CD4-positive, alpha-beta T cell (primary cell): Measurements from ENCODE around the gene LIG1. TPM values are rescaled to one million over a fixed set of nuclear protein-coding genes. Genes with fewer than 3 reads are reported as not detected.

Source experiments
- ATAC-seq: fragments of 200-7000 bp; cut with Tn5 transposase; one replicate; pipeline ENCODE4 v1.10.0; 2022; ENCODE audit warnings: mild to moderate bottlenecking; ENCODE audit not compliant: poor library complexity
- CTCF ChIA-PET: fragments of 350-600 bp; sonication (Branson Sonifier 250); formaldehyde crosslinking; loops from one replicate; lab custom pipeline; 2021; ENCODE audit warnings: antibody characterized with exemption, inconsistent platforms; lab: Charles Lee
- POLR2A ChIA-PET: fragments of 350-600 bp; sonication (Branson Sonifier 250); formaldehyde crosslinking; loops from one replicate; lab custom pipeline; 2021; ENCODE audit warnings: antibody characterized with exemption, inconsistent platforms; lab: Charles Lee
- DNase-seq, 14 experiments: peaks; one replicate each; pipeline ENCODE4 v3.0.0-alpha.2; 2013 to 2020; ENCODE audit warnings: mixed read lengths in 2 of 14
- H3K27ac ChIP-seq, 2 donors: one replicate each; pipeline versions ENCODE4 v1.5.1 to v1.7.0; 2013; ENCODE audit warnings: low read length in 2 of 2, low read depth in 1 of 2, mild to moderate bottlenecking in 1 of 2
- H3K27me3 ChIP-seq, 2 experiments: 1 replicate in 1 of 2; 2 replicates in 1 of 2; pipeline versions ENCODE4 v1.6.1 to v1.7.0; 2013; ENCODE audit warnings: low read length in 2 of 2, control low read depth in 1 of 2, mild to moderate bottlenecking in 1 of 2, moderate library complexity in 1 of 2; ENCODE audit not compliant: insufficient read depth in 2 of 2, control insufficient read depth in 1 of 2
- H3K36me3 ChIP-seq: one replicate; pipeline ENCODE4 v1.6.1; 2013; ENCODE audit warnings: low read length, control low read depth; ENCODE audit not compliant: insufficient read depth
- H3K4me1 ChIP-seq: one replicate; pipeline ENCODE4 v1.6.1; 2013; ENCODE audit warnings: low read length, control low read depth; ENCODE audit not compliant: insufficient read depth
- H3K4me3 ChIP-seq: one replicate; pipeline ENCODE4 v1.5.1; 2013; ENCODE audit warnings: mild to moderate bottlenecking, low read length, moderate library complexity
- H3K9me3 ChIP-seq, 2 experiments: 1 replicate in 1 of 2; 2 replicates in 1 of 2; pipeline versions ENCODE4 v1.6.1 to v1.7.0; 2013; ENCODE audit warnings: low read length in 2 of 2, mild to moderate bottlenecking in 2 of 2, control low read depth in 1 of 2, moderate library complexity in 1 of 2; ENCODE audit not compliant: control insufficient read depth in 1 of 2, insufficient read depth in 1 of 2
- H3K27ac Mint-ChIP-seq: one replicate; pipeline ENCODE4 v1.8.0; 2020; ENCODE audit warnings: mixed read lengths
- H3K27me3 Mint-ChIP-seq: one replicate; pipeline ENCODE4 v1.8.0; 2021; ENCODE audit warnings: mixed read lengths
- H3K36me3 Mint-ChIP-seq: one replicate; pipeline ENCODE4 v1.8.0; 2021; ENCODE audit warnings: low read depth, mixed read lengths
- H3K4me1 Mint-ChIP-seq: one replicate; pipeline ENCODE4 v1.8.0; 2021; ENCODE audit warnings: low read depth, mixed read lengths
- H3K4me3 Mint-ChIP-seq: one replicate; pipeline ENCODE4 v1.8.0; 2020; ENCODE audit warnings: mild to moderate bottlenecking, mixed read lengths
- H3K9me3 Mint-ChIP-seq: one replicate; pipeline ENCODE4 v1.8.0; 2020; ENCODE audit warnings: mixed read lengths
- intact Hi-C, 2 experiments: fragments of 100-400 bp; cut with DNase I in 1 of 2; cut with micrococcal nuclease in 1 of 2; formaldehyde crosslinking; loops; one replicate each; pipeline versions ENCODE4 v1.15.1 to v1.9.0; 2023 to 2025; cut with DNase I, micrococcal nuclease
- total RNA-seq, 174 experiments: library from RNA in 2 of 174; stranded (reverse) in 2 of 174; gene quantifications; one replicate each; pipeline ENCODE4 v1.2.3 and lab custom pipeline; 2021 to 2026
- TF ChIP-seq, protein P1 (sequence below): fragments of 200-600 bp; IDR thresholded peaks from one replicate; pipeline ENCODE4 v1.8.0; 2022; ENCODE audit warnings: antibody characterized with exemption, mild to moderate bottlenecking

The LIG1 gene
- total RNA-seq, 2 experiments from 2014 or later: 62.8 to 70.7 TPM

DNA sequence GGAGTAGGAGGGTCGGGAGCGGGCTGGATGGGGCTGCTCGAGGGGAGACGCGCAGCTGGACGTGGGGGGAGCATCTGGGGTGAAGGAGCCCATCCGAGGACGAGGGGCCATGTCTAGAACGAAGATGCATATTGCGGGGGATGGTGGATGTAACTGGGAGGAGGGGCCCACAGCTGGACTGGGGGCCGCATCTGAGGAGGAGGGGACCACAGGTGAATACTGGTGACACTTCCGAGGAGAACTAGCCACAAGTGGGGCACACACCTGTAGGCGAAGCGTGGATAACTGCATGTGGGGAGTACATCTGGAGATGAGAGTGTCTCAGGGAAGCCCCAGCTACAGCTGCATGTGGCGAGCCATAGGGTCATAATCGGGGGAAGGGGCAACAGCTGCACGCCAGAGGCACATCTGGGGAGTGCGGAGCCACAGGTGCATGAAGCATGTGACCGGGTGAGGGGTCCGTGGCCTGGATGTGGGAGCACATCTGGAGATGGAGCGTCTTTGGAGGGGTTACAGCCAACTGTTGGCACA lies 738 bp upstream of the LIG1 start:
- peaks cover 50% of the 10 kb centered on the region for H3K36me3 Mint-ChIP-seq
- peaks cover 16% of the 10 kb centered on the region for H3K4me1 ChIP-seq
- TF ChIP-seq, protein P1, sequence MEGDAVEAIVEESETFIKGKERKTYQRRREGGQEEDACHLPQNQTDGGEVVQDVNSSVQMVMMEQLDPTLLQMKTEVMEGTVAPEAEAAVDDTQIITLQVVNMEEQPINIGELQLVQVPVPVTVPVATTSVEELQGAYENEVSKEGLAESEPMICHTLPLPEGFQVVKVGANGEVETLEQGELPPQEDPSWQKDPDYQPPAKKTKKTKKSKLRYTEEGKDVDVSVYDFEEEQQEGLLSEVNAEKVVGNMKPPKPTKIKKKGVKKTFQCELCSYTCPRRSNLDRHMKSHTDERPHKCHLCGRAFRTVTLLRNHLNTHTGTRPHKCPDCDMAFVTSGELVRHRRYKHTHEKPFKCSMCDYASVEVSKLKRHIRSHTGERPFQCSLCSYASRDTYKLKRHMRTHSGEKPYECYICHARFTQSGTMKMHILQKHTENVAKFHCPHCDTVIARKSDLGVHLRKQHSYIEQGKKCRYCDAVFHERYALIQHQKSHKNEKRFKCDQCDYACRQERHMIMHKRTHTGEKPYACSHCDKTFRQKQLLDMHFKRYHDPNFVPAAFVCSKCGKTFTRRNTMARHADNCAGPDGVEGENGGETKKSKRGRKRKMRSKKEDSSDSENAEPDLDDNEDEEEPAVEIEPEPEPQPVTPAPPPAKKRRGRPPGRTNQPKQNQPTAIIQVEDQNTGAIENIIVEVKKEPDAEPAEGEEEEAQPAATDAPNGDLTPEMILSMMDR: no peak
- H3K9me3 ChIP-seq: no peaks in the 10 kb centered on the region
- peak in 1 of 14 experiments; percentile 5 for DNase-seq
- no peaks in the 10 kb centered on the region for H3K27me3 ChIP-seq
- H3K9me3 Mint-ChIP-seq: no peaks in the 10 kb centered on the region
- H3K27ac Mint-ChIP-seq: peak overlapping the region; percentile 98
- no peaks in the 10 kb centered on the region for H3K27me3 Mint-ChIP-seq
- intact Hi-C loops: loop anchor here (1.0 to 10.0 kb wide), 4 partner anchors 32 to 192 kb away; partner anchors contain the start of genes CARD8 (in 1 of the 2) and TMEM143 (in 1 of the 2)
- H3K36me3 ChIP-seq: peaks cover 14% of the 10 kb centered on the region
- POLR2A ChIA-PET: interaction anchor here (3.1 to 4.2 kb wide), 2 partner anchors 33 to 85 kb away, joined by 16 to 28 read pairs; partner anchors contain the start of gene CARD8
- peaks cover 43% of the 10 kb centered on the region for H3K4me1 Mint-ChIP-seq
- CTCF ChIA-PET: interaction anchor here (3.2 kb wide), 1 partner anchor 89 kb away, joined by 11 read pairs; no protein-coding TSS in a partner anchor
- peak overlapping the region; percentile 97 for H3K4me3 Mint-ChIP-seq
- H3K4me3 ChIP-seq: peak overlapping the region; percentile 88
- ATAC-seq: no peak
- H3K27ac ChIP-seq: peak overlapping the region in 1 of 2 donors; percentile 92

DNA sequence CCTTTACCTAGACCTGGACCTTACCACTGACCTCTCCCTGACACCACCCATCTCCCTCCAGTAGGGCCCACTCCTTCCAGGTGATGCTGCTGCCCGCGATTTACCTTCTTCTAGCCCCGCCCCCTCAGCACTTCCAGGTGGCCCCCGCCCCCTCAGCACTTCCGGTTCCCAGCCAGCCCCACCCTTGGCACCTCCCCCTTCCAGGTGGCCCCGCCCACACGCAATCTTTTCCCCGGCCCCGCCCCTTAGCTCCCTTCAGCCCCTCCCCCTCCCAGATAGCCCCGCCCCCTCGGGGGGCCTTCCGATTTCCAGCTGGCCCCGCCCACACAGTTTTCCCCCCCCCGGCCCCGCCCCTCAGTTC lies 586 bp downstream of the LIG1 start:
- intact Hi-C loops: loop anchor here in 1 of 2 experiments (2.0 to 5.0 kb wide), 2 partner anchors 33 to 91 kb away; no protein-coding TSS in a partner anchor
- no peaks in the 10 kb centered on the region for H3K9me3 Mint-ChIP-seq
- no peaks in the 10 kb centered on the region for H3K27me3 Mint-ChIP-seq
- Histone ChIP-seq H3K4me3 (peak overlapping the region; percentile 88), H3K36me3 (peaks cover 15% of the 10 kb centered on the region), H3K9me3 (no peaks in the 10 kb centered on the region), H3K4me1 (peaks cover 16% of the 10 kb centered on the region), H3K27ac (peak overlapping the region; percentile 79 to 92), H3K27me3 (no peaks in the 10 kb centered on the region)
- TF ChIP-seq, protein P1: no peak
- H3K4me1 Mint-ChIP-seq: peaks cover 35% of the 10 kb centered on the region
- H3K36me3 Mint-ChIP-seq: peaks cover 45% of the 10 kb centered on the region
- ChIA-PET POLR2A (interaction anchor here (0.7 to 4.2 kb wide), 7 partner anchors 34 to 164 kb away, joined by 3 to 28 read pairs (median 4); partner anchors contain the start of gene CARD8), CTCF (interaction anchor here (0.6 to 3.2 kb wide), 2 partner anchors 86 to 90 kb away, joined by 3 to 11 read pairs; partner anchors contain the start of gene CARD8)
- peak; percentile 89 to 96 (median 94) for DNase-seq
- peak; percentile 60 for ATAC-seq
- peak overlapping the region; percentile 98 for H3K27ac Mint-ChIP-seq
- H3K4me3 Mint-ChIP-seq: peak overlapping the region; percentile 97

DNA sequence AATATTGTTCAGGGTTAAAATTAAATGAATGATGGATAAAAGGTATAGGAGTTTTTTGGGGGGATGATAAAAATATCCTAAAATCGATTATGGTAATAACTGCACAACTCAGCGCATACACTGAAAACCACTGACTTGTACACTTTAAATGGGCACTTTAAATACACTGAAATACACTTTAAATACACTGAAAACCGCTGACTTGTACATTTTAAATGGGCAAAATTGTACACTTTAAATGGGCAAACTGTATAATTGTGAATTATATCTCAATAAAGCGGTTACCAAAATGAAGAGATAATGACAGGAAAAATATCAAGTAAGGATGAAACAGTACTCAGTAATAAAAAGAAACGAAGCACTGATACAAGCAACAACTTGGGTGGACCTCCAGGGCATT lies 1.5 kb downstream of the LIG1 start:
- Mint-ChIP-seq H3K4me3 (peak overlapping the region; percentile 97), H3K27me3 (no peaks in the 10 kb centered on the region), H3K9me3 (no peaks in the 10 kb centered on the region), H3K36me3 (peaks cover 38% of the 10 kb centered on the region), H3K27ac (peak overlapping the region; percentile 98), H3K4me1 (peaks cover 35% of the 10 kb centered on the region)
- ChIA-PET POLR2A (interaction anchor here (0.9 to 4.2 kb wide), 3 partner anchors 35 to 87 kb away, joined by 3 to 28 read pairs (median 16); partner anchors contain the start of gene CARD8), CTCF (interaction anchor here (3.2 kb wide), 1 partner anchor 91 kb away, joined by 11 read pairs; no protein-coding TSS in a partner anchor)
- TF ChIP-seq, protein P1: no peak
- H3K36me3 ChIP-seq: peaks cover 16% of the 10 kb centered on the region
- H3K27me3 ChIP-seq: no peaks in the 10 kb centered on the region
- DNase-seq (no peak), ATAC-seq (no peak)
- H3K27ac ChIP-seq: peak overlapping the region; percentile 52 to 68
- no peaks in the 10 kb centered on the region for H3K9me3 ChIP-seq
- intact Hi-C loops: loop anchor here in 1 of 2 experiments (2.0 to 5.0 kb wide), 2 partner anchors 34 to 92 kb away; no protein-coding TSS in a partner anchor
- no peak overlapping the region for H3K4me3 ChIP-seq
- peaks cover 16% of the 10 kb centered on the region for H3K4me1 ChIP-seq
